ENCODE measurements around the gene PARP11.

Gene PARP11, protein sequence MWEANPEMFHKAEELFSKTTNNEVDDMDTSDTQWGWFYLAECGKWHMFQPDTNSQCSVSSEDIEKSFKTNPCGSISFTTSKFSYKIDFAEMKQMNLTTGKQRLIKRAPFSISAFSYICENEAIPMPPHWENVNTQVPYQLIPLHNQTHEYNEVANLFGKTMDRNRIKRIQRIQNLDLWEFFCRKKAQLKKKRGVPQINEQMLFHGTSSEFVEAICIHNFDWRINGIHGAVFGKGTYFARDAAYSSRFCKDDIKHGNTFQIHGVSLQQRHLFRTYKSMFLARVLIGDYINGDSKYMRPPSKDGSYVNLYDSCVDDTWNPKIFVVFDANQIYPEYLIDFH

DNA sequence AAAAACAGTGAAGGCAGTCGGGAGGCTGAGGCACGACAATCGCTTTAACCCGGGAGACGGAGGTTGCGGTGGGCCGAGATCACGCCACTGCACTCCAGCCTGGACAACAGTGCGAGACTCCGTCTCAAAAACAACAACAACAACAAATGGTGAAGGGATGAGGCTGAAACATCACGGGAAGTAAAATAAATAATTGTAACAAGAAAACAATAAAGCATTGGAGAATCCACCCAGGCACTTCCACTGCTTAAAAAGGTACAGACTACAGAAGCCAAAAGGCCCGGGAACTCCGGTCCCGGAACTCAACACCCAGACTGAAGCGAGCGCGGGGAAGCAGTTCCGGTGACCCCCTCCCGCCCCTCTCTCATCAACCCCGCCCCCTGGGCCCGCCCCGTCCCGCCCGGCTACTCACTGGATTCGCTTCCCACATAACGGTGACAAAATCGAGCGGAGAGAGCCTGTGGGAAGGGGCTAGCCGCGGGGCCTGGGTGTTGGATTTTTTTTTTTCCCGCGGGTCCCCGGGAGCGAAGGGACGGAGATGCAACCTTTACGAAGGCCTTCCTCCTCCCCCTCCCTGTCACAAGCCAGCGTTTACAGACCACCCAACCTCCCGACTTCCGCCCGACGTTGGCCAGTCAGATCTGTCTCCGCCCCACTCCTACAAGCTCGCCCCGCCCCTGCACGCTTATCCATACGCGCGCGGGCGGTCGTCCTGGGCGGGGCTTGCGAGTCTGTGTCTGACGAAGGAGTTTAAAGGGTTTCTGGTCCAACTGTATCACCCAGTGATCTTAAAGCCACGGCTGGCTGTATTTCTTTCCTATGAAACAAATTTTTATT, at the start of gene PARP11:
TSS of gene PARP11 (minus strand) at position 600 of the 837 bp plus-strand sequence. CDS start at position 430, 170 bp downstream.
- DNase-seq: peak; percentile 97

DNA sequence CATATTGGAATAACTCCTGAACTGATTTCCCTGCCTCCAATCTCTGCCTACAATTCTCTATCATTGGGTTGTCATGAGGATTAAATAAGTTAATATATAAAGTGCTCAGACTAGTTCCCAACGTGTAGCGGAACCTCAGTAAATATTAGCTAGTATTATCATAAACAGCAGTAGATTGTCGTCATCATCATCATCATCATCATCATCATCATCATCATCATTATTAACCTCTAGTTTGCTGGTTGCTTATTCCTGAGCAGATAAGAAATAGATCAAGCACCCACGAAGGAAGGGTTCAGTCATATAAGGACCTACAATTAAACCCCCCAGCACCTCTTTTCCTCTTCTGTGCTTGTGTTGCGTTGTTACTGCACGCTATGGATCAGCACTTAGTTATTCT, 48.8 kb upstream of the PARP11 start:
- no peak for DNase-seq

DNA sequence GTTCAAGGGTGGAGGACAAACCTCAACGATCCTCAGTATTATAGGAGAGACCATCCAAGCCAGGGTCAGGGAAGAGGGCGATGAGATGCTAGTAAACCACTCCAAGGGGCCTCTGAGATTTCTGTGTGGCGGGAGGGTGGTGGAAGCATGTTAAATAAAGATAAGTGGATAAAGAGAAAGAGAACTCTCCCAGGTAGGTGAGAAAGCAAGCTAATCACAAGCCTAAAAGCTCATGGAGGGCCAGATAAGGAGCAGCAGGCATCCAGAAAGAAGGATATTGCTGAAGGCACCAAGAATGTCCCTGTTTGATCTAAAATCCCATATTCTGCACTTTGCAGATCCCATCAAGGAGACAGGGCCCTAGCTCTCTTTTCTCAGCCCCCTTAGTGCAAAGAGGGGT, 48.3 kb upstream of the PARP11 start:
- no peak for DNase-seq

DNA sequence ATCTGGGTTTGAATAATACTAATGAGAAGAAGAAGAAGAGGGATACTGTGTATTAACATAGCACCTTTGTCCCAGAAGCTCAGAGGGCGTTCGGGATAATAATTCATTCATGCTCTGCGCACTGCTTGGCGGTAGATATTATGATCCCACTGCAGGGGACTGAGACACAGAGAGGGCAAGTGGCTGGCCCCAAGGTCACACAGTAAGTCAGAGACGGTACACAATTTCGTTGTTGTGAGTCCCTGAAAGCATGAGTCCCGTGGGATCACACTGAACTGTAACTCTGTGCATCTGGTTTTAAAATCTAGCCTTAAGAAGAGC, 47.9 kb upstream of the PARP11 start:
- no peak for DNase-seq

DNA sequence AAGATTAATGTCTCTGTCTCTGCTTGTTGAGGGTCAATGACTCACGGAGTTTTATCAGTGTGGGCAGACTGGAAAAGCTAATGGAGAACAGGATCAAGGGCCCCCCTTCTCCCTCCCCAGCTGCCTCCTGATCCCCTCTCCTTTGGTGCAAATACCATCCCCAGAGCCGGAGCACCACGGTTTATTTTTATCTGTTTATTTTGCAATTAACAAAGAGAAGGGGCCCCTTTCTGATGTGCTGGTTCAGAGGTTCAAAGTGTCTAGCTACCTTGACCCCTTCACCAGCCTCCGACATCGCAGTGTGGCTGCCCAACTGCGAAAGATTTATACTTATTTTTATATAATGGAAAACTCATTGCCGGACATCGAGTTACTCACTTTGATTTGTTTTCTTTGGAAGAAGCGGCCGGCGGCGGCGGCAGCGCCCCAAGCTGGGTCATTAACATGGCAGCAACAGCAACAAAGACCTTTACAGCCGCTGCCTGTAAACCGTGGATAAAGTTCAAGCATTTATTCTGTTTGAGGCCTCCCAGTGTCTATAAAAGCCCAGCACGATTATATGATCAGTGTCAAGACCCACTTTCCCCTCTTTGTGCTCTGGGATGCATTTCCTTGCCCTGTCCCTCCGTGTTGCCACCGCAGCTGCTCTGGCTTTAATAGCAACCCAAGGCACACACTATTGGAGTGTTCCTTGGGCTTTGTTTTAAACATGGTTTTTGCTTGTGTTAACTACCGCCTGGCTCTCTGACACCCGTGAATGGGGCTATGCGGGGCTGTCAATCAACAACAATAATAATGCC, 47.4 kb upstream of the PARP11 start:
- no peak for DNase-seq

DNA sequence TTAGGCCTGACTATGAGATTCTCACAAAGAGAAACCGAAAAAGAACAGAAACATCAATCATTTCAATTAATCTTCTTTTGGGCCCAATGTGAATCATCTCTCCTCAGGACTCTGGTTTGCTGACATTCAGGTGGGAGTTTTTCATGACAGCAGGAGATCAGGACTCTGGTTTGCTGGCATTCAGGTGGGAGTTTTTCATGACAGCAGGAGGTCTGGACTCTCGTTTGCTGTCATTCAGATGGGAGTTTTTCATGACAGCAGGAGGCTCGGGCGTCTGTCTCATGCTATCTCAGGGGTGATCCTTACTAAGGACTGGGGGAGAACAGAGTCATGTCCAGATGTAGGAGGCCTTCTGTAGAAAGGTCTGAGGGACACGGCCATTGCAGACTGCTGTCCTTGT, 40.1 kb upstream of the PARP11 start:
- peak; percentile 36 for DNase-seq

DNA sequence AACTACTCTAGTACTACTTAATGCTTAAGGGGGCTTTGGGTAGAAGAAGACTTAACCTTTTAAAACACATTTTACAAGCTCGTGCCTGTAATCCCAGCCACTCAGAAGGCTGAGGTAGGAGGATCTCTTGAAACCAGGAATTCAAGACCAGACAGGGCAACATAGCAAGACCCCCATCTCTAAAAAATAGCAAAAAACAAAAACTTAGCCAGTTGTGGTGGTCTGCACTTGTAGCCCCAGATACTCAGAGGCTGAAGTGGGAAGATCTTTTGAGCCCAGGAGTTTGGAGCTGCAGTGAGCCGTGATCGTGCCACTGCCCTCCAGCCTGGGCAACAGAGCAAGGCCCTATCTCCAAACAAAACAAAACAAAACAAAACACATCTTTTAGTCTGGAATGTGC, 39.7 kb upstream of the PARP11 start:
- DNase-seq: no peak

DNA sequence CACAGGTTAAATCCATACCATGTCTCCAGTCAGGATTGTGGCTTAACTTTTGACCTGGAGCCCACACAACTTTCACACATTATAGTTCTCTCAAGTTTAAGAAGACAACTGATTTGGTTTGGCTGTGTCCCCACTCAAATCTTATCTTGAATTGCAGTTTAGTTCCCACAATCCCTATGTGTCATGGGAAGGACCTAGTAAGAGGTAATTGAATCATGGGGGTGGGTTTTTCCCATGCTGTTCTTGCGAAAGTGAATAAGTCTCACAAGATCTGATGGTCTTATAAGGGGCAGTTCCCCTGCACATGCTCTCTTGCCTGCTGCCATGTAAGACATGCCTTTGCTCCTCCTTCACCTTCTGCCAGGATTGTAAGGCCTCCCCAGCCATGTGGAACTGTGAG, 38.2 kb upstream of the PARP11 start:
- DNase-seq: no peak

DNA sequence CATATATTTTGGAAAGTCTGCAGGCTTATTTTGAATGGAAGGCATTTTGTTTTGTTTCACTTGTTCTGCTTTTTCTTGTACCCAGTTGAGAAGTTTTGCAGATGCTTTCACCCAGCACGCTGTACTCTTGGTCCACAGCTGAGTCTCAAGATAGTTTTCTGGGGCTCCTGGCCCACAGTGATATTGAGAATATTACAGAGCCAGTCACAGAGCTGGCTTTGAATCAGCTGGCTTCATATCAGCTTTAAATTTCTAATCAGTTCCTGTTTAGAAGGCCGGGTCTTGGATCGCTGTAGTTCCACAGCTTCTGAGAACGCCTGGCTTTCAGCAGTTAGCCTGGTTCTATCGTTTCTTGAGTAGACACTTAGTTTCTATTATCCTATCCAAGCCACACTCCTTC, 32.5 kb upstream of the PARP11 start:
- no peak for DNase-seq

DNA sequence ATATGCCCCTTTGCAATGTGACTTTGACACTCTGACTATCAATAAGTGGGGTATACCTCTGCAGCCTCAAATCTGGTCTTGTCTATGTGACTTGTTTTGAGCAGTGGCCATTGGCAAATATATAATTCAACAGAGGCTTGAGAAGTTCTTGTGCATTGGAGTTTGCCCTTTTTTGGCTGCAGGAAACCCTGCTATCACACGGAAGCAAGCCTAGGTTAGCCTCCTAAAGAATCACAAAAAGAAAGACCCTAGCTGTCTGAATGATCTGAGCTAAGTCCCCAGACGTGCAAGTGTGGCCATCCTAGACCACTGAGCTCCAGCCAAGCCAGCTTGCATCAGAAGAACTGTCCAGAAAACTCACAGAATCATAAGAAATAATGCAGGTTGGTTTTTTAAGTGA, 31.8 kb upstream of the PARP11 start:
- DNase-seq: no peak

DNA sequence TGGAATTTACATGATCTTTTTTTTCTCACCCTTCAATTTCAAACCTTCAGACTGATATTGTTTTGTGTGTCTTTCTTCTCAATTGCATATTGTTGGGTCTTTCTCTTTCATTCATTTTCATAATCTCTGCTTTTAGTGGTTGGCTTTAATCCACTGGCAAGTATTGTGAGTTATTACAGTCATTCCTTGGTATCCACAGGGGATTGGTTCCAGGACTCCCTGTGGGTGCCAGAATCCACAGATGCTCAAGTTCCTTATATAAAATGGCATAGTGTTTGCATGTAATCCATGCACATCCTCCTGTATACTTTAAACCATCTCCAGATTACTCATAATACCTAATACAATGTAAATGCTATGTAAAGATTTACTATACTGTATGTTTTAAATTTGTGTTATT, 29.7 kb upstream of the PARP11 start:
- no peak for DNase-seq

DNA sequence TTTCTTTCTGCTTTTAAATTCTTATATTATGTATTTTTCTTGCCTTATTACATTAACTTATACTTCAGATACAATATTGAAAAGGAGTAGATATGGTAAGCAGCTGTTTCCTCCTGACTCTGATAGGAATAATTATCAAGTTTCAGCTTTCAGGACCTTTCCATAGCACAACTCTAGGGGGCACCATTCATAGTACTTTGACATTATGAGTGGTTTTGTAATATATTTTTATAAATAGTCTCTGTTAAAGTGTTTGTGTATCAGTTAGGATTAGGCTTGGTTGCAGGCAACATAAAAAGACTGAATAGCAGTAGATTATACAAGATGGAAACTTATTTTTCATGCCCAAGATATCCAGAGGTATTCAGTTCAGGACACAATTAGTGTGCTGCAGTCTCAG, 27.9 kb upstream of the PARP11 start:
- no peak for DNase-seq

DNA sequence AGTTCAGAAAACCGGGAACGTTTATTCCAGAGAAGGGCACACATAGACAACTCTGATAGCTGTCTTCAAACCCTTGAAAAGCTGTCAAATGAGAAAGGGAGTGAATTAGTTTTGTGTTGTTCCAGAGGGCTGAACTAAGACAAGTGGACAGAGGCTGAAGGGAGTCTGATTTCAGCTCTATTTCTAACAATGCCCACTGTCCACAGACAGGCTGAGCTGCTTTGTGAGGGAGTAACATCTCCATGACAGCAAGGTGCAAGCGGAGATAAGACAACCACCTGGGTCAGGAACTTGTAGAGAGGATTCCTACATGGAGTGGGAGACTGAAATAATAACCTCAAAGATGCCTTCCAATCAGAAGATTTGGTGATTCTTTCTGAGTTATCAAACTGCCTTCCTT, 25.6 kb upstream of the PARP11 start:
- DNase-seq: no peak

DNA sequence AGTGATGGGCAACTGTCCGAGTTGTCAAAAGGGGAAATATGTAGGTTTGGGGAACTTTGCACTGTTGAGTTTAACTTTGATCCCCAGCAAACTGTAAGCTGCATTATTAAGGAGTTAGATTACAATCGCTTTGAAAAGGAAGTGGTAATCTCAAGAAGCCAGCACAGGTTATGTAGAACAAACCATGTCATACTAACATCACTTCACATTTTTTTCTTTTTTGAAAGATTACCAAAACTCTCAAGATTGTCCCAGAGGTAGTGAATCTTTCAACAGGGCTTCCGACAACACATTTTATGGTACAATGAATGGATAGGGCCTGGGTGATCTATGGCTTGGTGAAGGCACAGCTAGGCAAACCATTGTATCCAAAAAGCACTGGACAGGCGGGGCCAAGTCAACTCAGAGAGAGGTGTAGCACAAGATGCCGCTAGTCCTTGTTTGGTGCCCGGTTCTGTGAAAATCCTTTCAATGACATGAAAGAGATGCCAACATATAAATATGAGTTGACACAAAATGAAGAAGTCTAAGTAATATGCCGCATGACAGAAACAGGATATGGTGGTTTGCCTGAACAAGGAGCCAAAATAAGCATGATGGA, 24.3 kb upstream of the PARP11 start:
- no peak for DNase-seq

DNA sequence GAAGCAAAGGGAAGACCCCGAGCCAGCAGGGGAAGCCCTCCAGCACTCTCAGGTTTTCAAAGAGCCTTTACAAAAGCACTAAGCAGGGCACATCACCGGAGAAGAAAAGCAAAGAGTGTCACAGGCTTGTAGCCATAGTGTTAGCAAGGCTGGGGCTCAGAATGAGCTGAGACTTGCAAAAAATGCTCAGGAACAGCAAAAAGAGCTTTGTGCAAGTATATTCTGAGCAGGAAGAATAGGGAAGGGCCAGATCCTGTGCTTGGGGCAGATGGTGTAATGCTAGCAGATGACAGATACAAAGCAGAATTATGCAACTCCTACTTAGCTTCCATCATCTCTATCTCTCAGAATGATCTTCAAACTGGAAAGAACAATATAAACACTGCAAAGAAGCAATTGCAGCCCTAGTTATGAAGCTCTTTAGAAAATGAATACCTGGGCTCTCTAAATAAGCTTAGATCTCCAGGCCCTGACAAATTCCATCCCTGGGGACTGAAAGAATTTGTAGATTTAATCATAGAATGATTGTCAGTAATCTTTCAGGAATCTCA, 23.7 kb upstream of the PARP11 start:
- DNase-seq: no peak

DNA sequence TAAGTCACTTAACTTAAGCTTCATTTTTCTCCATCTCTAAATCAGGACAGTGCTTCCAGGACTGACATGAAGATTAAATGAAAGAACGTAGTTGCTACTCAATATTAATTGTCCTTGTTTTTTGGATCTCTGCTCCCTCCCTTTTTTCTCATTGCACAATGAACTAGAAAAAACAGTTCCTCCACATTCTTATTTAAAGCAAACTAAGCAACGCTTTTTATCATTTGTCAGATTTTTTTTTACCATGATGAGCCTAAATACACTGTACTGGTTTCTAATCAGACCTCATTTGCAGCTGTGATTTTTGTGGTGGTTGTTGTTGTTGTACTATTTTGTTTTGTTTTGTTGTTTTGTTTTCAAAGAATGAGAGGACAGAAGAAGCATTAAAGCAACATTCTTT, 23.2 kb upstream of the PARP11 start:
- DNase-seq: no peak

DNA sequence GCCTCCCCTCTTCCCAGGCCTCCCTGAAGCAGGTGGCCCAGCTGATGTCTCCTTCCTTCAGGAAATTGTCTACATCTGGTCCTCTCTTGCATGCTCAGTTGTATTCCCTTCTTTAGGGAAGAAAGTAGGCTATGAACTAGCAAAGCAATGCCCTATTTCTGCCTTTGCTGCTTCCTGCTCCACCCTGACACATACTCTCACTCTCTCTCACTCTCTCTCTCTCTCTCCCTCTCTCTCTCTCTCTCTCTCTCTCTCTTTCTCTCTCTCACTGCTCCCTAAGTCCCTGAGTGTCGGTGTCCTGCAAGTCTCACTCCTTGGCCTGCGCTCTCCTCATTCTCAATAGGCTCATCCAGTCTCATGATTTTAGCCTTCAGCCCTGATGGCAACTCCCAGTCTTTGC, 19.4 kb upstream of the PARP11 start:
- no peak for DNase-seq

DNA sequence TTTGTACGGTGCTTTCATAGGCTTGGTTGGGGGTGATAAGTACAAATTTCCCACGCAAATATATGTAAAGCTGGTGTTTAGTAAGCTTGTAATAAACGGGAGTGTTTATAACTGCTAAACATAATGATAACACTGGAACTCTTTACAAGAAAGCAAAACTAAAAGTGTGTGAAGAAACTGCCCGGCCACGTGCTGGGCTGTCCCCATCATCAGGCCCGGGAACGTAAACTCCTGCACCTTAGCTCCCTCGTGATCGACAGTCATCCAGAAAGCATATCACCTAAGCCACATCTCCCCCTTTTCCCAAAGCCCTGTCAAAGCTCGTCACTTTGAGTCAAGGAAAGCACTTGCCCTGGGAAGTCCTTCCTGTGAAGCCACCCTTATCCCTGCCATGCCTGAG, 18.0 kb upstream of the PARP11 start:
- no peak for DNase-seq

DNA sequence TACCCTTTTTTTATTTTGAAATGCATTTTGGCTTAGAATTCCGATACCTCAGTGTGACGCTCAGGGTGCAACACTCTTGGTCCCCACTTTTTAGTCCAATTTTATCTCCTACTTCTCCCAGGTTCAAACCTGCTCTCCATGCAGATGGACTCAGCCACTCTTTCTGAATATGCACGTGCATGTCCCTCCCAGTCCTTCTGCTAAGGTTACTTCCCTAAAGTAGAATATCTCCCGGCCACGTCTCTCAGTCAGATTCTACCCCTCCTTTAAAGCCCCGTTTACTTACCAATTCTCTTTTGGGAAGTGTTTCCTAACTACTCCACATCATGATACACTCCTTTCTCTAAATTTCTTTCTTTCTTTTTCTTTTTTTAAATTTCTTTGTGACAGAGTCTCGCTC, 15.5 kb upstream of the PARP11 start:
- DNase-seq: no peak

DNA sequence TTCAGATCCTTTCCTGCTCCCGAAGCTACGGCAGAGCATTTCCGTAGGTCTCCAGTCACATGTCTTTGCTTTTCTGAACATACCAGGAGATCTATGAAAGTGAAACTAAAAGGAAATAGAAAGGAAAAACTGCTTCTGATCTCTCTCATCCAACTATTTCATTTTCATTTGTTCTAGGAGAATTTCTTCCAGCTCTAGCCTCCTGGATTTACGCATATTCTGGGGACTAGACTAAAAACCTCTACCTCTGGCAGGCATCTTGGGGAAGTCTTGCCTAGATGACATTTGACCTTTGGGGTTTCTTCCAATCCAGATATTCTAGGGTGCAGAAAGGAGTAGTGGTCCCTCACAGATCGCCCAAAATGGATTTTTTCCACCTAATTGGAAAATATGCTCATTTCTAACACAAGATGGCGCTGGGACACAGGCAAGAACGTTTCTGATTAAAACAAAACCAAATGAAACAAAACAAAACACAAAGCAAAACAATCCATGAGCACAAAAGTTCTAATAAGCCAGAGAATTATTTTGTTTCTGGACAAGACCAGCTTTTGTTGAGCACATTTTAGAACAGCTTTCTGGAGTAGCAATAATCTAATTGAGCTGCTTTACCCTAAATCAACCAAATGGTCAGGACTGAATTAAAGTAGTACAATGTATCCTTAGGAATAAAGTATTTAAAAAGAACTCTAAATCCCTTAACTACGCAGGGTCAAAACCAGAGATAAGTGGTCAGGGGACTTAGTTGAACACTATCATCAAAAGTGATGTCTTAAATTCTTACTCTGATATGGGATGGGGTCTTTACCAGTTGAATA, 12.3 kb upstream of the PARP11 start:
- DNase-seq: no peak

DNA sequence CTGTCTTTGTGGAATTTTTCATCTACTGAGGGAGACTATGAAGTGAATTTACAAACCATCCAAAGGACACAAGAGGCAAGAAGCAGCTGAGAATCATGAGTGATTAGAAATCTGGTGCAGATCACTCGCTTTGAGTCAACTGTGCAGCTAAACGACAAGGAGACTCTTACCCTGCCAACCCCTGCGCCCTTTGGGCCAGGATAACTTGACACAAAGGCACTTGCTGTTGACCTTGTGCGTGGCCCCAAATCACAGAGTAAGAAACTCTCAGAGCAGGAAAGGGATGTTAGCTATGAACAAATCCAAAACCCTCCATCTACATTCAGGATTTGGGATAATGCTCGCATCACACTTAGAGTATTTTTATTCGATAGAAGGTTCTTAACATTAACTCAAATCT, 11.5 kb upstream of the PARP11 start:
- DNase-seq: no peak

DNA sequence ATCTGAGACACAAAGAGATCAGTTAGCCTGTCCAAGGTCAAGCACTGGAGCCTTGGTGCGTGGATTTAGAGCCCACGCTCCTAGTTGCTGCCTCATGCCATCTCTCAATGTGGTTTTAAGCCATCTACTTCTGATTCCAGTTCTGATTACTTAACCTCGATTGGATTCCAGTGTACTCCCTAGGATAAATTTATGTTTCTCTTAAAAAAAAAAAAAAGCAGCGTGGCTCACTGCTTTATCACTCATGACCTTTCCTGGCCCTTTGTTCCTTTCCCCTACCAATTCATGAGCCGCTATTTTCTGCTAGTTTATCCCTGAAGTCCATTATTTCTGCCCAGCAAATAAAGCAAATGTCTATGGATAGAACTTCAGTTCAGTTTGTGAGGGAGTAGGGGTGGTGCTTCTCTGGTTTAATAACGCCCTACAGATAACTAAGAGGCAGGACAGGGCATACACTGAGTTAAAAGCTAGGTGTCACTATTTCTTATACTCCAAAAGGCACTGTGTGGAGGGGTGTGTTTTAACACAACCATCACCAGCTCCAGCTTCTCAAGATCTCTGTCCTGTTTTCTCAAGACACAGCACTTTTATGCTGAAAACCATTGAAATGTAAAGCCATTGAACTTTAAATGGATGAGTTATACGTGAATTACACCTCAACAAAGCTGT, 9.8 kb upstream of the PARP11 start:
- DNase-seq: no peak

Measured in stimulated activated naive CD4-positive, alpha-beta T cell treated with Interleukin-2 at 50 U/mL for 16 hours (primary cell).